ENCODE results near the gene ICE1.
A peak's percentile ranks its signal among the peaks of the same experiment; 100 is the strongest.
"Not testable (repeated sequence)": the region's sequence is repeated elsewhere in the genome, so short reads cannot be mapped to it uniquely, and the experiment has no call there.

Gene ICE1

DNA sequence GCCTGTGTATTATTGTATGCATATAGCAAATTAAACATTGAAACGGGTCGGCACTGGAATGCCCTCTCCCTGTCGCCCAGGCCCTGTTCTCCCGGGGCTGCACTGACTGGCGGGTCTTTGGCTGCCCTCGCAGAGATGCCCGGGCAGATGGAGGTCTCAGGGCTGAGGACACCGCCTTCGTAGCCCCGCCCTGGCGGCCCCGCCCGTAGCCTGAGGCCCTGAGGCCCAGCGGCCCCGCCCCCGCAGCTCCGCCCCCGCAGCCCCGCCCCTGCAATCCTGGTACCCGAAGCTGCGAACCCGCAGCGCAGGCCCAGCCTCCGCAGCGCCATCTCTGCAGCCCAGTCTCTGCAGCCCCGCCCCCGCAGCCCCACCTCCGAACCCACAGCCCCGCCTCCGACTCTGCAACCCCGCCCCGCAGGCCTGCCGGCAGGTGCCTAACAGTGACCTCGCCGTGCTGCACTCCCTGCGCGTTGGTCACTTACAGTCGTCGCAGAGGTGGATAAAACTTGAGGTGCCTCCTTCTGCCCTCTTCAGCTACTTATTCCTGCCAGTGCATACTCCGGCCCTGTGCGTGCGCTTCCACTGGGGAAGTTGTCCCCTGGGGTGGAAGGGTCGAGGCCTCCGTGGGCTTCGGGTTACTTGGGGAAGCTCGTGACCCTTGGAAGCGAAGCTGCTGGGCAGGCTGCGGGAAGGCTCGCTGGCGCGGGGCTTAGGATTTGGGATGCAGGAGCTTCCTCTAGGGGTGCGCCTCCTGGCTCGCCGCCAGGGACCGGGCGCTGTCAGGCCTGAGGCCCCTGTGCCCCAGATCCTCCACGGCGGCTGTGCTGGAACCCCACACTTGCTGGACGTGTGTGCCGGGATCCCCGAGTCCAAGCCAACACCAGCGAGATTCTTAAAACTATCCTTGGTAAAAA is 72.3 kb downstream of the ICE1 start:
- DNase-seq, result no peak

DNA sequence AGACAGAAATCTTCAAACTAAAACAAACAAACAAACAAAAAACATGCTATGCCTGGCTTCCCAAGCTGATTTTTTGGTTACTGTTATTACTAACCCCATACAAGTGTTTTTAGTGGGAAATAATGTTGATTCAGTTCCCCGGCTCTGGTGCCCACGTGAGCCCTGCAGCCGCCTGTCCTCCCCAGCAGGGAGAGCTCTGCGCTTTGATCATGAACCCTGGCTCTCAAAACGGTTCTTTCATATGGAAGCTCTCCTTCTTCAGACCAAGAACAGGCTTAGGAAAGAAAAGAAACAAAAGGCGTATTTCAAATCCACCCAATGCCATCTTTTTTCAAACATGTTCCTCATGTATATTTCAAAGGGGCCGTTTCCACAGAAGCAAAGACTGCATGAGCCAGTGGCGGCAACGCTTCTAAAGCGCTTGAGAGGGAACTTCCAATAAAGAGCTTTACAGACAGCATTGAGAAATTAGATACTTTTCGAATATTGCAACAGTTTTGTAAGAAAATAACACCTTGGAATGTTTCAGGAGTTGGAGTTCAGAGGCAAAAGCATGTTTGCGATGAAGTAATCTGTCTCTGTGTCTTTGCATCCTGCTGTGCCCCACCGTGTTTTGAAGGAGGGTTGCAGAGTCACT is 74.8 kb downstream of the ICE1 start:
- peak; percentile 49 for DNase-seq

DNA sequence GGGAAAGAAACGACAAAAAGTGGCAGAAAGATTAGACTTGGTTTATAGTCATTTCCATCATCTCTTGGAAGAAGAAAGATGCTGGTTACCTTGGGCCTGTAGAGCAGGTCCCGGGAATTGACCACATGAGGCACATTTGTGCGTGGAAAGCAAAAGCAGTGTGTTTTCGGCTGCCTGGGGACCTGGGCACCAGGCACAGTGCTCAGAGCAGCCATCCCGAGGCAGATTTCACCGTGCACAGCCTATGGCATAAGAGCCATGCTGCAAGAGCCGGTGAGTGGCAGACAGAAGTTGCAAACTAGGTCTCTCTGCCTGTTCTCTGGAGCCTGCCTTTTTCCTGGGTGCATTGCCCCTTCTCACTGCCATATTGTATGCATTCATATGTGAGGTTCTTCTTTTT is 77.0 kb downstream of the ICE1 start:
- no peak for DNase-seq

DNA sequence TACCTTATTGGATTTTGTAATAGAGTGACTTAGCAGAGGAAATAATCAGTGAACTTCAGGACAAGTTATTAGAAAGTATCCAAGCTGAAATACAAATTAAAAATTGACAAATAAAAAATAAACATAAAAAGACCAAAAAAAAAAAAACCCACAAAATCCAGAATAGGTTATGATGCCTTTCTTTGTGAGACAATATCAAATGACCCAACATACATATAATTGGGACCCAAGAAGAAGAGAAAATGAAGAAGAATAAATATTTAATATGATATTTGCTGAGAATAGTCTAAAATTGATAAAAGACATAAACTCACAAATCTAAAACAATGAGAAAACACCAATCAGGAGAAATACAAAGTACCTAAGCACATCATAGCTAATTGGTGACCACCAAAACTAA is 81.8 kb downstream of the ICE1 start:
- DNase-seq, result no peak

DNA sequence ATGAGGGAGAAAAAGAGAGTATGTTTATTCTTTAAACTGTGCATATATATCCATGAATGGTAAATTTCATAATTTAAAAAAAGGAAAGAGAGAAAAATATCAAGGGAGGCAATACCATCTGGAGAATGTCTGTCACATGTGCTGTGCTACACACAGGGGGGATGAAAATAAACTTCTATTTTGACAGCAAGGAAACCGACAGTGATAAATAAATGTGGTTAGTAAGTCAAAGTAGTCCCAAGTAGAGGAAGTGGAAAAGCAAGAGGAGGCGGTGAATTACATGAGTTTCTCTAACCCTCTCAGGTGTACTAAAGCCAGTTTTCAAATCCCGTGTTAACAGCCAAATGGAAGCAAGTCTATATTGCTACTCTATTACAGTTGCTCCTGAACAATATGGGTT is 83.3 kb downstream of the ICE1 start:
- DNase-seq, result no peak

DNA sequence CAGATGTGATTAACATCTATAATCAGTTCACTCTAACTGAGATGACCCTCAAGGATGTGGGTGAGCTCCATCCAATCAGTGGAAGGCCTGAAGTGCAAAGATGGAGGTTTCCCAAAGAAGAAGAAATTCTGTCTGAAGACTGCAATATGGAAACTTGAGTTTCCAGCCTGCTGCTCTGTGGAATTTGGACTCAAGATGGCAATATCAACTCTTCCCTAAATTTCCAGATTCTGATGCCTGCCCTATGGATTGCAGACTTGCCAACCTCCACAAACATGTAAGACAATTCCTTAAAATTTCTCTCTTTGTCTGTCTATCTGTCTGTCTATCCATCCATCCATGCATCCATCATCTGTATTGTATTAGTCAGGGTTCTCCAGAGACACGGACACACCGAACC is 85.9 kb downstream of the ICE1 start:
- no peak for DNase-seq

DNA sequence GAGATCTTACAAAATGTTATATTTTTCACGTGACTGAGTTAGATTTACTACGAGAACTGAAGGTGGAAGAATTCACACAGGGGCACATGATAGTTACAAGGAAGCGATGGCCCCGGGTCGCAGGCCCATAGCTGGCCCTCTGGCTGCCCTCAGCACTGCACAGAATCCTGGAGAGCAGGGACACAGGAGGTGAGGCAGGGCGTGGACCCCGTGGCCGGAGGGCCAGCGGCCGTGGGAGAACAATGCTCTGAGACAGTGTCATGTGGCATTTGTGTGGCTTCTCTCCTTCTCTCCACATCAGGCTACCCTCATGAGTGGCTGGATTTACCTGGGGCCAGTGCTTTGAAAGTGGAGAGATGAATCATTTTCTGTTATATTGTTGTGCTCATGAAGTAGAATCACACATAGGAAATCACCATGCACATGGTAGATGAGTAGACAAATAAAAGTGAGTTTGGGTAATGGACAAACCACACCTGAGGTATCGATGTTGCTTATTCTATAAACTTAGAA is 89.5 kb downstream of the ICE1 start:
- no peak for DNase-seq

DNA sequence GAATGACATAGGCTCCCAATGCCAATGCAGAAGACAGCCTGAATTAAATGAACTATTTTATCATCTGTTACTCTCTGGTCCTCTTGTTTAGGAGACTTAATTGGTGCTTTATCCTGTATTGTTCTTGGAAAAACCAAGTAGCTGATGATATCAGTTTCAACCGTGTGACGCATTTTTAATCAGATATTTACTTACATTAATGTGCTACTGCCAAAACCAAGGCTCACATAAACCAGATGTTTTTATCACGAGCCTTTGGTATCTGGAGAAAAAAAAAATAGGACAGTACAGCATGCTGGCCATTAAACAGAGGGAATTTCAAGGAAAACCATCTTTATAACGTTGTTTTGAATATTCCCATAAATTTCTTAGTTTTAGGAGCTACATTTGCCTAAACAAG is 90.1 kb downstream of the ICE1 start:
- DNase-seq, result no peak

DNA sequence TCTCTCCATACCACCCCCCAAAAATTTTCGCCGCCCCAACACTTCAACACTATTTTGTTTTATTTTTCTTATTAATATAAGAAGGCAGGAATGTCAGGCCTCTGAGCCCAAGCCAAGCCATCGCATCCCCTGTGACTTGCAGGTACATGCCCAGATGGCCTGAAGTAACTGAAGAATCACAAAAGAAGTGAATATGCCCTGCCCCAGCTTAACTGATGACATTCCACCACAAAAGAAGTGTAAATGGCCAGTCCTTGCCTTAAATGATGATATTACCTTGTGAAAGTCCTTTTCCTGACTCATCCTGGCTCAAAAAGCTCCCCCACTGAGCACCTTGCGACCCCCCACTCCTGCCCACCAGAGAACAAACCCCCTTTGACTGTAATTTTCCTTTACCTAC is 98.1 kb downstream of the ICE1 start:
- DNase-seq, result not testable (repeated sequence)

DNA sequence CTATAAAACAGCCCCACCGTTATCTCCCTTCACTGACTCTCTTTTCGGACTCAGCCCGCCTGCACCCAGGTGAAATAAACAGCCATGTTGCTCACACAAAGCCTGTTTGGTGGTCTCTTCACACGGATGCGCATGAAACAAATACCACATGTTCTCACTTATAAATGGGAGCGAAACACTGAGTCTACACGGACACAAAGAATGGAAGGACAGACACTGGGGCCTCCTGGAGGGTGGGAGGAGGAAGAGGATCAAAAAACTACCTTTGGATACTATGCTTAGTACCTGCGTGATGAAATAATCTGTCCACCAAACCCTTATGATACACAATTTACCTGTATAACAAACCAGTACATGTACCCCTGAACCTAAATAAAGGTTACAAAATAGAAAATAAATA is 98.6 kb downstream of the ICE1 start:
- DNase-seq, result no peak

DNA sequence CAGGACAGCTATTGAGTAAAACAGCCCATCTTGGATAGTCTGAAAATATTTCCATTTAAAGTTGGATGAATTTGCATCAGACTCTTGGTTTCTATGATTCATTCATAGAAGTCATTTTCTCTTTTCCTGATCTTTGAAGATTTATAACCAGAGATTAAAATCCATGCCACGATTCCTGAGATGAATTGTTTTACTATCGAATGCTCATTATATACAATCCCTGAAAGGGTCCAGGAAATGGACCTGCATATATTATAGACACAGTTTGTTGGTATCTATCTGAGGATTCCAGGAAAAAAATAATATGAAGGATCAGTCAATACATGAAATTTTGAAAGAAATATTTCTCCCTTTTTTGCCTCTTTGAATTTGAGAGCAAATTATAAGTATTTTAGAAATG is 99.0 kb downstream of the ICE1 start:
- DNase-seq, result no peak

DNA sequence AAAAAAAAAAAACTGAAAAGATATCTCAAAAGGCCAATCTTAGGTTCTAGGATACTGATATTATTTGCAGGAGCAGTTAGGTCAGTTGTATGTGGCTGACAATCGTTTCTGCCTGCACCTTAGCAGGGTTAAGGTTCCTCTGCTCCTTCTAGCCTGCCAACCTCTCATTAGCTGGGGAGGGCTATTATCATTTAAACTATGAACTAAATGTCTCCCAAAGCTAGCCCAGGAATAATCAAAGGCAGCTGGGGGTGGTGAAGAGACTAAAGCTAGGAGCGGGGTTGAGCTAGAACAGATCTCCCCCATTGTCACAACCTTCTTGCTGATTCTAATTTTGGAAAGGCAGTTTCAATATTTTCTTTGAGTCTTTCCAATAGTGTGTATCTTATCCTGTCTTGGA is 99.9 kb downstream of the ICE1 start:
- DNase-seq, result no peak

DNA sequence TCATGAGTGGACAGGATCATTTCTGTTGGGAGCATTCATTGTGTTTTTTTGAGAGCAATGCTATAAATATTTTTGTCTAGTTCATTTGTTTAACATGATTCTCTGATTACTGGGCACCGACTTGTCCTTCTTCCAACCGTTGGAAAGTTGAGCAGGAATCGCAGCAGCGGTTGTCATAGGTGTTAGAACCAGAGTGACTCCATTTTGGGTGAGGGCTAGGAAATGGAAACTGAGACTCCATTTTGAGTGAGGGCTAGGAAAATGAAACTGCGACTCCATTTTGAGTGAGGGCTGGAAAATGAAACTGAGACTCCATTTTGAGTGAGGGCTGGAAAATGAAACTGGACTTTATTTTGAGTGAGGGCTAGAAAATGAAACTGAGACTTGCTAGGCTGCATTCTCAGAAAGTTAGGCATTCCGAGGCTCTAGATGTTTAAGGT is 100.6 kb downstream of the ICE1 start:
- no peak for DNase-seq

DNA sequence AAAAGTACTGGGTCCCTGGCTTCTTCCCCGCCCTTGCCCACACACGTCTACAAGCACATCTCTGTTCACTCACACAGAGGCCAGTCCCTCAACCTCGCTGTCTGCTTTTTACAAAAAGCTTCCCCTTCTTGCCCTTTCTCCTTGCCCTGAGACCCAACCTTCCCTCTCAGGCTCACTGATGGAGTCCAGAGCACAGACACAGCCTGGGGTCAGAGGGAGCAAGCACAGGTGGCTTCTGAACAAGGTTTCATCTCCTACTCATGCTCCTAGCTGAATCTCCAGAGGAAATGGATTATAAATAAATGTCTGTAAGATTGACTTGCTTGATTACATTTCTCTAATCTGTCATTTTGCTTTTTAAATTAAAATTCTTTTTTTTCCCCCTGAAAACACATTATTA is 101.8 kb downstream of the ICE1 start:
- no peak for DNase-seq

DNA sequence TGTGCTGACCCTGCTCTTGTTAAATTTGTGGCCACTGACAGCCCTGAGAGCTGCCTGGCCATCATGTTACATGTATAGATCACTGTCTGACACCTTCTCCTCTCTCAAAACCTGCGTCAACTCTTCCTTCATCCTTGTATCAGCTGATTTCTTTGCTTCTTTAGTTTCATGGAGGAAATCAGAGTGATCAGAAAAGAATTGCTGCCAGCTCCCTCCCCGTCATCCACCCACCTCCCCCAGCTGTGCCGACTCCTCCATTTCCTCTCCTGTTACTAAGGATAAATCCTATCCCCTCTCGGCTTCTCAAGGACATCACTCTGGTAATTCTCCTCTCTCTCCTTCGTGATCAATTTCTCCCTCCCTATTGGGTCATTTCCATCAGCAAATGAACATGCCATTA is 108.9 kb downstream of the ICE1 start:
- DNase-seq, result no peak

DNA sequence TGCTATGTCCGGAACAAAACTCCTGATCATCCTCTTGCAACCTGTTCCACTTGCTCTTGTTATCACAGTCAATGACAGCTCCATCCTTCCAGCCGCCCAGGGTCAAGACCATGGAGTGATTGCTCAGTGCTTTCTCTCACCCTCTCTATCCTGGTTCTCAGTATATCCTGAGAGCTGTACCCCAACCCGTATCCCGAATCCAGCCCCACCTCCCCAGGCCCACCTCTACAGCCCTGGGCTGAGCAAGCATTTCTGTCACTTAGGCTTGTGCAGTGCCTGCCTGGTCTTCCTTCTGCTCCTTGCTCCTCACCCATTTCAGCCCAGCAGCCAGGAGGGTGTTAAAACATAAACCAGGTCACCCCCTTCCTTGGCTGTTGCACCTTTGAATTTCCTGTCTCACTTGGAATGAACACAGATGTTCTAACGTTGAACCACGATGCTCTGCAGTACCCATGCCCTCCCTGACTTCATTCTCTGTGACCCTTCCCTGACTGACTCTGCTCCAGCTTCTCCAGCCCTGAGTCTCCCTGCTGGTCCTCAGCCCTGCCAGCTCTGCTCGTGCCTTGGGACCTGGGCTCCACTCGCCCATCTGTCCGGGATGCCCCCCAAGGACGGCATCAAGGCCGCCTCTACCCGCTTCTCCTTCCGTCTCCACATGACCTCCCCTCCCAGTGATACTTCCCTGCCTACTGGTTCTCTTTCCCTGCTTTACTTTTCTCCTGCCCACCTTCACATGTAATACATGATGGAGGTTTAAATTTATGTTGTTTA is 110.0 kb downstream of the ICE1 start:
- no peak for DNase-seq

DNA sequence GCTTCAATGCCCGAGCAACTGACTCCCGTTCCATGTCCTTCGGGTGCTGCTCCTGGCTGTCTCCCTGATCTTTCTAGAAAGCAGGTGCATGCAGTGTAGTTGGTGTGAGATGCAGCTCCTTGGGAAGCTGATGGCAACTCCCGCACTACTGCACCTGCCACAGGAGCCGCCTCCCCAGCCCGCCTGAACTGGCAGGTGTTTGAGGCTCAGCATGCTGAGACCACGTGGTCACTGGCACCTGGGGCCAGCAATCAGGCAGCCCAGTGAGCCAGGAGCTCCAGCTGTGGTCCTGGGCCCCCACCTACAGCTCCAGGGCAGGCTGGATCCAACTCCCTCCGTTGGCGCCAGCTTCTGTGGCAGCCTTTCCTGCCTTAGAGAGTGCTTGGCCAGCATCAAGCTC is 111.5 kb downstream of the ICE1 start:
- no peak for DNase-seq

DNA sequence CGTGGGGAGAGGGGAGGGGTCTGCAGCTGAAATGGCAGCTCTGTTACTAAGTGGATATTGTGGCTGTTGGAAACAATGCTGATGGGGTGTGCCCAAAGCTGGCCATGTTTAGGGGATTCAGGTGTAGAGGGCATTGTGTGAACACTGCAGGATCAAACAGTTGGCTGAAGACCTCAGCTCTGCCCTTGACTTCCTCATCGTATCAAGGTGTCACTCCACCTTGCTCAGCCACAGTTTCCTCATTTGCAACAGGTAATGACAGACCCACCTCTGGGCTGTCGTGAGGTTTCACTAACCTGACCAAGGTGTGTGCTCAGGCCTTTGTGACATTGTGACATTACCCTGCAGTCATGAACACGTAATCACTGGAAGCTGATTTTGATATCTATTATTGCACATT is 111.9 kb downstream of the ICE1 start:
- no peak for DNase-seq

DNA sequence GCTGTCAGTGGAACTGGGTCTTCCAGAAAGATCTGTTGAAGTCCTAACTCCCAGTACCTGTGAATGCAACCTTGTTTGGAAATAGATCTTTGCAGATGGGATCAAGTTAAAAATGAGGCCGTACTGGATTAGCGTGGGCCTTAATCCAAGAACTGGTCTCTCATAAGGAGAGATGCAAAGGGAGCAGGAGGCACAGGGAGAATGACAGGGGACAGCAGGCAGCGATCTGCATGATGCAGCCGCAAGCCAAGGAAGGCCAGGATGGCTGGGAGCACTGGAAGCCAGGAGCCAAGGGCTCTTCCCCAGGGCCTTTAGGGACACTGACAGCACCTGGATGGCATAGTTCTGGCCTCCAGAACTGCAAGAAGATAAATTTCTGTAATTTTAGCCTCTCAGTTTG is 114.4 kb downstream of the ICE1 start:
- DNase-seq, result no peak

DNA sequence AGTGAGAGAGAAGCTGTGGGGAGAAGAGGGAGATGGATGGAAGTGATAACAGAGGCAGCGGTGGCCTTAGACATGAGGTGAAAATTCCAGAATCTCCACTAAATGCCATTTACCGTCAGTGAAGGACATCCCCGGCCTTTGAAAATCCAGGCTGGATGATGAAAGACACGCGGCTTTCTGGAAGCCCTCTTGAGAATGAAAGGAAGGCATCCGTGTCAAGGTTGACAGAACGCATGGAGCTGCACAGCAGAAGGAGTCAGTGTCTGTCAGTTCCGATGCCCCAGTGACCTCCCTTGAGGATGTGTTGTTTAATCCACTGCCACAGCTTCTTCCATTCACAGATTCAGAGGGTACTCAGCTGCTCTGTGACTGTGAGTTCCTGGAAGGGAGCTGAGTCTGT is 114.9 kb downstream of the ICE1 start:
- DNase-seq, result no peak

DNA sequence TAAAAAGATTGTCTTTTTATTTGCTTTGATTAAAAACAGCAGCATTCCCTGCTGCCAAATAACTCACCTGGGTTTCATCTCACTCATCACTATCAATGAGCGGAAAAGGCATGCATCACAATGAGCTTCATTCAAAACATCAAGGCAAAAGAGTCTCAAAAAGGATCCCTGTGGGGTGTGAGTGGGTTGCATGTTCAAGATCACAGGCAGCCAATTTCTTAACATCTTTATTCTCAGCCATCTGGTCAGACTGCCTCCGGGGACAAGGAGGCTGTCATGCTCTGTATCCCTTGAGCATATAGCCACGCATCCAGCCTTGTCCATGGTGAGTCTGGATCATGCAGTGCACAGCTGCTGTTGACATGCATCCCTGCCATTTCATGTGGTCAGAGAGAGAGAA is 117.1 kb downstream of the ICE1 start:
- DNase-seq, result no peak
